ENCODE data around the gene PAF1.

Gene PAF1

DNA sequence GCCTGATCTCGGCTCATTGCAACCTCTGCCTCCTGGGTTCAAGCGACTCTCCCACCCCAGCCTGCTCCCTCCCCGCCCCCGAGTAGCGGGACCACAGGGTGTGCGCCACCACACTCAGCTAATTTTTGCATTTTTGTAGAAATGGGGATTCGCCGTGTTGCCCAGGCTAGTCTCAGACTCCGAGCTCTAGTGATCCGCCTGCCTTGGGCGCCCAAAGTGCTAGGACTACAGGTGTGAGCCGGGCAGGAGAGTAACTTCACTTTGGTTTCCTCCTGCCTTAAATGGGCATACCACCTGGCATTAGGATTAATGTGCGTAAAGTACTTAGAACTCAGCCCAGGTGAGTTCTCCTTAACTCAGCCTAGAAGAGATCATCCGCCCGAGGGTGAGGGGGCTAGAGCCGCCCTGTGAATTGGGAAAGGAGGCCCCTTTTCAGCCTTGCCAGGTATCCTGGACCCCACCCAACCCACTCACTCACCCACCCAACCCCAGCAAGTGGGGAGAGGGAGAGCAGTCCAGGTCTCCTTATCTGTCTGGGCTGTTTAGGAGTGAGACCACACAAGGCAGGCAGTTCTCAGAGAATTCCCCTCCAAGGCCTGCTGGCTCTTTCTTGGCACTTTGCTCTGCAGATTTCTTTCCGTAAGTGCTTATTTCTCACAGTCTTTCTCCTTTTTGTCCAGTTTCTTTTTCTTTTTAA is 14.5 kb upstream of the PAF1 start:
- DNase-seq, result peak; percentile 60 to 63

DNA sequence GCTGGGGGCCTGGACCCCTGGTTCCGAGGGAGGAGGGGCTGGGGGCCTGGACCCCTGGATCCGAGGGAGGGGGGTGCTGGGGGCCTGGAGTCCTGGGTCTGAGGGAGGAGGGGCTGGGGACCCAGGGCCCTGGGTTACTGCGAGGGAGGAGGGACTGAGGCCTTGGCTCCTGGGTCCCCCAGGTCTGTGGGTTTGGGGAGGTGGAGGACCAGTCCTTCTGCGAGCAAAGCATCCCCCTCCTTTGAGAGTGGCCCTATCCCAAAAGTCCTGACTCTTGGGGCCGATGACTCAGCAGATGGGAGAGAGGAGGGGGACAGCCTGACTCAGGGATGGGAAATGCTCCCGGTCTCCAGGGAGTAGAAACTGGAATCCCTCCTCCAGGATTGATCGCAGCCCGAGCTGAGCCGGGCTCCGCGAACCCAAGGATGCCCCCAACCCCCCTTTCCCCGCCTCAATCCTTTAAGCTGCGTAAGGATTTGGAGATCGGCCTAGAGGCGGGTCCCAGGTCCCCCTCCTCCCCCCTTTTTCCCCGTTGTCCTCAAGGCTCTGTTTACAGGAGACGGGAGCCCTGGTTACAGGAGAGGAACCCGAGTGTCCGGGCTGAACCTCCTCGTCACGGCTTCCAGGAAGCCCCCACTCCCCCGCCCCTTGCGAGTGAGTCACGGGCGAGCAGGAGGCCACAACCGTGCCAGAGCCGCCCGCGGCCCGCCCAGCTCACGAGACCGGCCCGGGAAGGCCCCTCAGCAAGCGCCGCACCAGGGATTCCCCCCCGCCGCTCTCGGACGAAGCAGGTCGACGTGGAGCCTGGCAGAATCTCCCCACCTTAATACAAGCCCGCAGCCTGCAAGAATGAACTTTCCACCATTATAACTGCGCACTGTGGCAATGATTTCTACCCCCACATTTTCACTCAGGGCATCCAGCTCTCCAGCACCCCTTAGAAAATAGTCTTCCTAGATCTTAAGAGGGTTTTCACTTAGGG is 12.7 kb upstream of the PAF1 start:
- DNase-seq, result peak; percentile 99

DNA sequence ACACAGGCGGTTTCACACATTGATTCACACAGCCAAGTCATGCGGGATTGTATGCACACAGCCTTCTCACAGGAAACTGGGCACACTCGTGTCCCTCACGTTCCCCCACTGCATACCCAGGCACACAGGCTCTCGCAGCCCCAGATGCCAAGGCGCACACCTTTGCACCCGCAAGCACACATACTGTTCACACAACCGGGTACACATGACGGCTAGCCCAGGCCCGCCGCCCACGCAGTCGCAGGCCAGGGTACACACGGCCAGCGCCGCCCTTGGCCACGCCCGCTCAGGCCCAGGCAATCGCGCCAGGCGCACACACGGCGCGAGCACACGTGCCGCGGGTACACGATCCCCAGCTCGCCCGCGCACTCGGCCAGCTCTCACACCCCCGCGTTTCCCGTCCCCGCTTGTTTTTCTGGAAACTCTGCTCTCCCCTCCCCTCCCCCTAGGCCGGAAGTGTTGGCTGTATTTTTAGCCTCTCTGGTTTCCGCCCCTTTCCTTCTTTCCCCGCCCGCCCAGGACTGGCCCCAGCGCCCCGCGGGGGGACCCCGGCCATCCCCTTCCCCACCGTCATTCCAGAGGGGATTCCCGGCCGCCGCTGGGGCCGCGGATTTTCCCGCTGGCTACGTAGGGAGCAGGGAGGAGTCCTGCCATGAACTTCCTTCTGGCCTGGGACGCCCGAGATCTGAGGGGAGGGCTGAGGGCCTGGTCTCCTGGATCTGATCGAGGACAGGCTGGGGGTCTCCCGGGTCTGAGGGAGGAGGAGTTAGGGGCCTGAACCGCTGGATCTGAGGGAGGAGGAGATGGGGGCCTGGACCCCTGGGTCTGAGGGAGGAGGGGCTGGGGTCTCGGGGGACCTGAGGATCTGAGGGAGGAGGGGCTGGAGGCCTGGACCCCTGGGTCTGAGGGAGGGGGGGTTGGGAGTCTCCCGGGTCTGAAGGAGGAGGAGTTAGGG is 11.7 kb upstream of the PAF1 start:
- DNase-seq, result peak; percentile 94 to 95

DNA sequence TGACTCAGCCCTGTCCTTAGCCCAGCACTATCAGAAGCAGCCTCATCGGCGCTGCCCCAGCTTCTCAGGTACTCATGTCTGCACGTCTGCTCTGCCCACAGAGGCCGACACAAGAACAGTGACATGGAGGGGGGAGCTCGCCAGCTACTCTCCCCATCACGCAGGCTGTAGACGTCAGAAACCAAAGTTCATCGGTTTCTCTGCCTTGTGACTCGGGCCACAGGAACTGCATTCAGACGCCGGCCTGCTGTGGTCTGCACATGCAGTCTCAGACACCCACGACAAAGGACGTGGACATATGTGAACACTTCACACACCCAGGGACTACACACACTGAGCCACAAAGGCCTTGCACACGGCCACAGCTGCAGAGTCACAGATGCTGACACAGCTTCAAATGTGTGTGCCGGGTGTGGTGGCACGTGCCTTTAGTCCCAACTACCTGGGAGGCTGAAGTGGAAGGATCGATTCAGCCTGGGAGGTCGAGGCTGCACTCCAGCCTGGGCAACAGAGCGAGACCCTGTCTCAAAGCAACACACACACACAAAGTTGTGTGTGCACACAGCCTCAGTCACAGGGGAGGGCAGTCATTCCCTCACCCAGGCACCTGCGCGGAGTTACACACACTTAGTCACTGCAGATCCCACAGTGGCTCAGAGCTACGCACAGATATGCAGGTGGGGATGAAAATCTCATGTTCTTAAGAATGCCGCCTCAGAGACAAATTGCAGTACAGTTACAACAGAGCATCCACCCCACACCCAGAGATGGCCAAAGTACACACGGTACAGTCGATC is 10.8 kb upstream of the PAF1 start:
- DNase-seq, result peak; percentile 94

DNA sequence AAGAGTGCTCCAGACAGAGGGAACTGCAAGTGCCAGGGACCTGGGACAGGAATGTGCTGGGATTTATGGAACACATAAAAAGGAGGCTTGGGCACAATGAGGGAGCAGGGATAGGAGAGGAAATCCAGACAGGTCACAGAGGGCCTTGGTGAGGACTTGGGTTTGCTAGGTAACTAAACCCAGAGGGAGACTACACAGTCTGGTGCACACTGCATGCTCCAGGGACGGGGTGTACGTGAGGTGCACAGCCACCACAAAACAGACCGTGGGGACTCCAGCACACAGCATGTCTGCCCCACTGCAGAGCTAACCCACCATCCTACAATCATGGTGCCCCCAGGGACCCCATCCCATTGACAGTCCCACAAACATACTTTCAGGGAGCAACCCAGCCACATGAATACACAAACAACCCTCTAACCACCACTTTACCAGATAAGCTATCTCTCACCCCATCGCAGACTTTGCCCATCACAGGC is 10.2 kb upstream of the PAF1 start:
- DNase-seq, result no peak

DNA sequence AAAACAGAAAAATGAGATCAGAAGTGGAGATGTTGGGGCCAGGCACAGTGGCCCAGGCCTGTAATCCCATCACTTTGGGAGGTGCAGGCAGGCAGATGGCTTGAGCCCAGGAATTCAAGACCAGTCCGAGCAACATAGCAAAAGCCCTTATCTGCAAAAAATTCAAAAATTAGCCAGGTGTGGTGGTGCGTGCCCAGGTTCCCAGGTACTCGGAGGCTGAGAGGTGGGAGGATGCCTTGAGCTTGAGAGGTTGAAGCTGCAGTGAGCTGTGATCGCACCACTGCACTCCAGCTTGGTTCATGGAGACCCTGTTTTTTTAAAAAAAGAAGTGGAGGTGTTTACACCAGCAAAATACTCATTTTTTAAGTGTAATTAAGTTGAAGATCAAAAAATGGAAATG is 9.2 kb upstream of the PAF1 start:
- no peak for DNase-seq

DNA sequence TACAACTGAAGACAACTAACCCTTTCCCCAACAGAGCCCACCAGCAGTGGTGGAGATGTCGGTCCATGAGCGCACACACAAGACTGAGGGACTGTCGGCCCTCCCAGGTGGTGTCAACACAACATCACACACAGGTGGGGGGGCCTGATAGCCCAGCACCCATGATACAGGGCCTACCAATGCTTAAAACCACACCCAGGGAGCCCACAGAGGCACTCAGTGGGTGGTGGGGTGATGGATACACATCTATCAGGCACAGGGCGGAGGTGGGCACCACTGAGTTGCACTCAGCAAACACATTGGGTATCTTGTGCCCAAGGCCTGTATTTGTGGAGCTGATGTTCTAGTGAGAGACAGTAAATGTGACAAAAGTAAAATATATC is 8.8 kb upstream of the PAF1 start:
- no peak for DNase-seq

DNA sequence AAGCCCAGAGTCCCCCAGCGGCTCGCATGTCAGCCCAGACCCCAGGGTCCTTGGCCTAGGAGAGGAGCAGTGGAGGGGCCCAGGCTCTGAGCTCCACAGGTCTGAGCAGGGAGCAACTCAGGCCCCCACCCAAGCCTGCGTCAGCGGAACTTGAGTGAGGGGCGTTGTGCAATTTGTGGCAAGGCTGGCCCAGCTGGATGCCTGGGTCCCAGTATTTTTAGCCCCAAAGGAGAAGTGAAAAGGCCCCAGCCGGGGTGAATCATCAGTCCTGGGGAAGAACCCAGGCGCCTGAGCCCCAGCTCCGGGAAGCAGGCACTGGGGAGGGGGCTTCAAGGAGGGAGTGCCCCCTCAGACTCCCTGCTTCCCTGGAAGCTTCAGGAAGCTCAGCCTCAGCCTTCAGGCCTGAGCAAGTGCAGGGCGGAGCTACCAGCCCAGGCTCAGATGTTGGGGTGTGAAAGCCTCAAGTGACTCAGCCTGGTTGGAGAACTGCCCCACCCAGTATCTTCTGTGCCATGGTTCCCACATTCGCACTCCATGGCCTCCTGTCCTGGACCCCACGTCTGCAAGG is 7.5 kb upstream of the PAF1 start:
- peak; percentile 73 to 91 for DNase-seq

DNA sequence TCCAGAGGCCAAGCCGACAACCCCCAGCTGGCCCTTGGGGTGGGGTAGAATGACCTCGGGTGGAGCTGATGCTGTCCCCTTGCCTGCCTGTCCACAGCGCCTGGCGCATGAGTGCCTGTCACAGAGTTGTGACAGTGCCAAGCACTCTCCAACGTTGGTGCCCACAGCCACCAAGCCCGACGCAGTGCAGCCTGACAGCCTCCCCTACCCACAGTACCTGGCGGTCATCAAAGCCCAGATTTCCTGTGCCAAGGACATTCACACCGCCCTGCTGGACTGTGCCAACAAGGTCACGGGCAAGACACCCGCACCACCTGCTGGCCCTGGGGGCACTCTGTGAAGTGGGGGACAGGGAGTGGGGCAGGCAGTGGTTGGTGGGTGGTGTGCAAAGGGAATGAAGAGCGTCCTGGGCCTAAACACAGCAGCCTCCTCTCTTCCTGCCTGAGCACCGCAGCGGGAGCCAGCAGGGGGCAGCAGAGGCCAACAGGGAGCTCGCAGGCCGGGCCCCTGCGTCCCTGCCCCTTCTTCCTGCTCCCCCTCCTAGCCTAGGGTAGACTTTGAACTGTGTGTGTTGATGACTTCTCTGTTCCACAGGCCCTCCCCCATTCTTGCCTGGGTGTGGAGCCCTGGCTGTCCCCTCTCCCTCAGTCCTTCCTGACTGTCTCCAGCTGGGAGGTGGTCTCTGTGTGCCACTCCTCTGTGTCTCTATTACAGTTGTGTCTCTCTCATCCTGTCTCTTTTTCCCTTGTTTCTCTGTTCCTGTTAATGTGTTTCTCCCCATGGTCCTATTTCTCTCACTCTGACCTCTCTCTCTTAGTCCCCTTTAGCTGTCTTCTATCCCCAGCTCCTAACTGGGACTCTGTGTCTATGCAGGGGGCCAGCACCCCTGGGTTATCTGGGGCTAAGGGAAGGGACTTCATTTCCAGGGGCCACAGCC is 6.7 kb upstream of the PAF1 start:
- peak; percentile 94 for DNase-seq

DNA sequence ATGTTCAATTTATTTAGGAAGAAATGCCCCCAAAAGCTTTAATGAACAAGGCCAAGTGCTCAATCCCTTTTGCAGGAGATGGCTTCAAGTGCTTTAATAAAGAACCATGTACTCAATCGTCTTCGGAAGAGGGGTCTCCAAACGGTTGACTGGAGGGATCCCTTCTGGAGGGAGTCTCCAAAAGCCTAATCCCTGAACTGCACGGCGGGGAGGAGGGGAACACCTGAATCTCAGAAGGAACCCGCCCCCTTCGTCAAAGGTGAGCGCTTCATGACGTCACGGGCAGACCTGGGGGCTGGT is 505 bp downstream of the PAF1 start:
- DNase-seq, result peak; percentile 91

DNA sequence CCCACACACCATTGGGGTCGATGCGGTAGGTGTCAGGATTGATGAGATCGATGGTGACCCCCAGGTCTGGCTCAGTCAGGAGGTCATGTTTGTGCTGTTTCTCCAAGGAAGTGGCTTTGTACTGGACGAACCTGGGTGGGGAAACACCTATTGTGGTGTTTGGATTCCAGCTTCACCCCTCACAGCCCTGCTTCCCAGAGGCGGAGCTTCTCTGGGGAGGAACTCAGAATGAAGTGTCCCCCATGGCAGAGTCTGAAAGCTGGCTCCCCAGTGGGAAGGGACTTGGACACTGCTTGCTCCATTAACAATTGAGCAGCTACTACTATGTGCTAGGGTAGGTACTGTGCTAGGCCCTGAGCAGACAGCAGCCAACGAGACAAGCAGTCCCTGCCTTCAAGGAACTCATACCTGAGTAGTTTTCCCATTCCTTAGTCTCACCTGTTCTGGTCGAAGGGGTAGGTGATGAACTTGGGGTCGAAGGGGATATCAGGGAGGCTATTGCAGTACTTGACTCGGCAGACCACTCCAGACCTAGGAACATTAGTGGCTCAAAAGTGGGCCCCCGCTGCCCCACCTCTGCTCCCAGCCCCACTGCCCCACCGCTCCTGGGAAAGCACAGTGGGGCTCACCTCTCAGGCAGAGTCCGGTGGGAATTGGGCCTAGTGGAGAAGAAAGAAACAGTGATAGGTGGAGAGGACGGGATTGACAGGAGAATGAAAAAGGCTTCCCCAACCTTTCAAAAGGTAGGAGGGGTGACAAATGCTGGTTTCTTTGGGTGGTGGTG is 1.1 kb downstream of the PAF1 start:
- no peak for DNase-seq

DNA sequence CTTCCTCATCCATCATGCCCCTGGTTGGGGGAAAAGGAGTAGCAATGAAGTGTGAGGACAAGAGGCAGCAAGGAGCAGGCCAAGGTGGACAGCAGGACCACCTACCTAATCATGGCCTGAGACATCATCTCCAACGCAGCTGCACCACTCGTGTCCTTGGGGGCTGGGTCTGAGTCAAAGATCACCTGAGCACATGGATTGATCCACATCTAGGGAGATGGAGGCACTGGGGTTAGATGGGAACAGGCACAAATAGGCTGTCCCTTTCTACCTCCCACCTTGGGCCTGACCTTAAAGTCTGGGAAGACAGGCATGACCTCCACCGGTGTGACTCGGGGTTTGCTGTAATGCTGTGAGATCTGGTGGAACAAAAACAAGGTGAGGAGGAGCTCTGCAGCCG is 2.2 kb downstream of the PAF1 start:
- no peak for DNase-seq

DNA sequence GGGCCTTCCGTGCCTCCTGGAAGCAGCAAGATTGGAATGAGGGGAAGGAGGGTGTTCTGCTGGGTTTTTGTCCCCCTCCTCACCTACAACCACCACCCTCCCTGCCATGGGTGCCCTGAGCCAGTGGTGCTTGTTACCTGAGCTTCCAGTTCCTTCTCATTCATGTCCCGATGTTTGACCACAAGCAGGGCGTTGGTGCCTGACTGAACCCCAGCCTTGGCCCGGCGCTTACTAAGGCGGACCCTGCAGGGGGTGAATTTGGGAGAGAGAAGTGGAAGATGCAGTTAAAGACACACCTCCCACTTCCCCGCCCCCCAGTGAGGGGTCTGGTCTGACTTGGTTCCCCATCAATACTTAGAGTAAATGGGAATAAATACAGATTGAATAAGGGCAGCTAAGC is 4.3 kb downstream of the PAF1 start:
- DNase-seq, result no peak

DNA sequence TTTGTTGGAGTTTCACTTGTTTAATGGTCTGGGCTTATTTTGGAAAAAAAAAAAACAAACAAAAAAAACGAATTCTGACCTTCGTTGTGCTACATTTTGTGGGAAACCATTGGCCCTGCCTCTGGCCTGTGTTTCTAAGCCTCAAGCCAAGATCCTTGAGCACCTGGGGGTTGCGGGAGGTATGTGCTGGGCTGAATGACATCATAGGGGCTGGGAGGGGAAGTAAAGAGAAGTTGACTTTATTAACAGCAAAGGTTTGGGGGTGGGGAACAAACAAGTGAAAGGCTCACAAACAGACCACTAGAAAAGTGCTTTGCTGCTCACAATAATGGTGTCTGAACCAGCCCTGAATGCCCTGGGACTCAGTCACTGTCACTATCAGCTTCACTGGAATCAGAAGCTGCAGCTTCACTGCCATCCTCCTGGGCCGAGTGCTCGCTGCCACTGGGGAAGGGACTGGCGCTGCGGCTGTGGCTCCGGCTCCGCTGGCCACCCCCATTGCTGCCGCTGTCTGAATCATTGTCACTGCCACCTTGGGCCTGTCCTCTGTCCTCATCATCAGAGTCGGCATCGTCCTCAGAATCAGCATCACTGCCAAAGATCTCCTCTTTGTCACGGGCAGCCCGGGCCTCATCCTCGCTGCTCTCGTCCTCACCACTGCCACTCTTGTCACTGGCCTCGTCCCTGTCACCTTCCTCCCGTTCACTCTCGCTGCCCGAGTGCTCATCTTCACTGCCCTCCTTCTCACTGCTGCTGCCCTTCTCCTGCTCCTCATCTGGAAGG is 5.1 kb downstream of the PAF1 start:
- DNase-seq, result no peak

DNA sequence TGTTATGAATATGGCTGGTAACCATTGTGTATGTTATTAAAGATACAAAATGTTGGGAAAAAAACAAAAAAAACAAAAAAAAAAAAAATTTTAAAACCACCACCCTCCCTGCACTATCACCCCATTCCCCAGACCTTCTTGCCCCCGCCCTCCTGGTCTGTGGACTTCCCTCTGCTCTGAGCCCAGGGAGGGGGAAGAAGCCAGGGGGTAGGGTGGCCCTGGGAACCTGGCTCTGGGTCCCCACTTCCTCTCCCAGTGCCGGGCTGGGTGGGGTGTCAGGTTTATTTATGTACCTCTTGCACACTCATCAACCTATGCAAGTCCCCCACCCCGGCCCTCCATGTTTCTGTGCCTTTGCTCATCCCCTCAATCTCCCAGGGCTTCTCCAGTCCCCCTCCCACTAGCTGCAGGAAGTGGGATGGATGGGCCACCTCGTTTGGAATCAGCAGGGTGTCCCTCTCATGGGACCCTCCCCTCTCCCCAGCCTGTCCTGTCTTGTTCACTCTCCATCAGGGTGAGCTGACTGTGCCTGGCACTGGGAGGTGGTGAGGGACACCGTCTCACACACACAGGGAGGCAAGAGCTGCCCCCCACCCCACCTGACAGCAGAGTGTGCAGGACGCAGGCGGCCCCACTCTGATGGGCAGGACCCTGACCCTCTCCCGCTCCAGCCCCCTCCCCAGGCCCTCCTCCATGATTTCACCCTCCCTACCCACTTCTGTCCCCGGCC is 5.9 kb downstream of the PAF1 start:
- DNase-seq, result no peak

DNA sequence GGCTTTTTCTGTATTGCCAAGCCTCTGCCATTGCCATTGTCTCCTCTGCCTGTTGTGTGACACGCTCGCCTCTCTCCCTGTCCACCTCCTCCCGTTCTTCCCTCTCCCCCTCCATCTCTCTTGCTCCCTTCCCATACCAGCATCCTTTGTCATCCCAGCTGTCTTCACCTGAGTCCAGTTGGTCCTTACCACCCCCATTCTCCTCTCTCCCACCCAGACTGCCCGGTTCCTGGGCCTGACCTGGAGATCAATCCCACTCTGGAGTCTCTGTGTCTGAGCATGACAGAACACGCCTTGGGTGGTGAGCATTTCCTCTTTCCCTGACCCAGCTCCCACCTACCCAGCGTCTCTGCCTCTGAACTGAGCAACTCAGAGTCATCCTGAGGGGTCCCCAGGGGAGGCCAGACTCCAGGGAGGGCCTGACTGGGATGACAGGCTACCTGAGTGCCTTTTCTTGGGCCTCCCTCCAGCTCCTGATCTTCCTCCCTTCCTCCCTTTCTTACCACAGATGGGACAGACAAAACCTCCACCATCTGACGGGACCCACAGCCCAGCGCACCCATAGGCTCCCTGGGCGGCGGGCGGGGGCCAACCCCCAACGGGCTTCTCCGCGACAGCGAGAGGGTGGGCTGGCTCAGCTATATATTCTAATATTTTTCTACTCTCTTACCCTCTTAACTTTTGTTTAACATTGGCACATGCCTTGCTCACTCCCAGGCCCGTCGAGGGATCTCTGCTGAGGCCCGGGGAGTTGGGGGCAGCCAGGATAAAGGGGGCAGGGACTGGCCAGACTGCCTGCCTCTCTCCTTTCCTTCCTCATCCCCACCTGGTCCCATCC is 7.7 kb downstream of the PAF1 start:
- no peak for DNase-seq

DNA sequence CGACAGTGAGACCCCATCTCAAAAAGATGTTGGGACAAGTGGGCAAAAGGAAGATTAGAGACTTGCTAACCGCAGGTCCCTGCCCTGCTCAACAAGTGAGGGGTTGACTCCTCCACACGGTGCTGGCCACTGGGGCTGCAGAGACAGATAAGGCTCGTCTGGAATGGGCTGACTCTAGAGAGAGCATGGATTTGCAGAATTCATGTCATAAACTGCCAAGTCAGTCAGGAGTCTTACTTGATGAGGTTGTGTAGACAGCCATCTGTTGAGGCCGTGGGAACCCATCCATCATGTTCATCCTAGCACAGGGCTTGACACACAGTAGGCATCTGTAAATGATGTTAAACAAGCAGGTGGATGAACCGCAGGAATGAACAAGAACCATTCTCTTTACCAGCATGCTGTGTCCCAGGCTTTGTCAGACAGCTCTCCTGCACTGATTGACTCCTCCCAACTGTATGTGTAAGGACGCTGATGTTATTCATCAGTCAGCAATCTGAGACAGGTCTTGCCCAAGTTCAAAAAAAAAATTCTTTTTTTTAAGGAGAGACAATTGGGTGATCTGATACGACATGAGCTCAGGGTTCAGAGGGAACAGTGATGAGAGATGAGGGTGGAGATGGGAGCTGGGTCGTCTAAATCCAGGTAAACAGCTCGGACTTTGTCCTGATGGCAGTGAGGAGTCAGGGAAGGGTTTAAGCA is 8.8 kb downstream of the PAF1 start:
- no peak for DNase-seq
